HG02970 (cell line): ENCODE measurements around the gene ST3GAL4.

Experiments
- ATAC-seq: cut with Tn5 transposase; IDR thresholded peaks from one replicate; pipeline ENCODE4 v1.9.1; 2021; ENCODE audit warnings: mild to moderate bottlenecking, moderate library complexity, moderate number of reproducible peaks; ENCODE audit not compliant: unreplicated experiment, low FRiP score

The ST3GAL4 gene

GRCh38 chr11:126328938-126329643, 26.4 kb upstream of the ST3GAL4 start:
- ATAC-seq, result no peak

GRCh38 chr11:126329644-126330211, 25.8 kb upstream of the ST3GAL4 start:
- no peak for ATAC-seq

GRCh38 chr11:126331286-126331685, 24.2 kb upstream of the ST3GAL4 start:
- ATAC-seq, result no peak

GRCh38 chr11:126332221-126332711, 23.2 kb upstream of the ST3GAL4 start:
- no peak for ATAC-seq

GRCh38 chr11:126333142-126333541, 22.3 kb upstream of the ST3GAL4 start:
- ATAC-seq, result no peak

GRCh38 chr11:126334659-126335462, 20.6 kb upstream of the ST3GAL4 start:
- no peak for ATAC-seq

GRCh38 chr11:126335463-126335760, 20.1 kb upstream of the ST3GAL4 start:
- no peak for ATAC-seq

- no peak for ATAC-seq
Observed at GRCh38 chr11:126336138-126336541, 19.3 kb upstream of the ST3GAL4 start.

GRCh38 chr11:126336671-126337101, 18.8 kb upstream of the ST3GAL4 start:
- ATAC-seq, result no peak

- no peak for ATAC-seq
Observed at GRCh38 chr11:126337126-126337473, 18.4 kb upstream of the ST3GAL4 start.

GRCh38 chr11:126337474-126338241, 17.8 kb upstream of the ST3GAL4 start:
- no peak for ATAC-seq

GRCh38 chr11:126338346-126339055, 17.0 kb upstream of the ST3GAL4 start:
- ATAC-seq, result no peak

GRCh38 chr11:126339073-126339862, 16.2 kb upstream of the ST3GAL4 start:
- ATAC-seq, result no peak

GRCh38 chr11:126339863-126340434, 15.5 kb upstream of the ST3GAL4 start:
- ATAC-seq, result no peak

GRCh38 chr11:126340960-126341606, 14.4 kb upstream of the ST3GAL4 start:
- ATAC-seq, result no peak

GRCh38 chr11:126341760-126342161, 13.7 kb upstream of the ST3GAL4 start:
- no peak for ATAC-seq

- ATAC-seq, result no peak
Observed at GRCh38 chr11:126343051-126343450, 12.4 kb upstream of the ST3GAL4 start.
